Stimulated activated naive B cell treated with anti-CD40 and anti-IgM and Interleukin-4, amounts not matched to agents 10 μg/mL and 1 μg/mL and 100 μg/mL, for 72 hours (primary cell): ENCODE measurements around the gene INSYN1.
A peak's percentile ranks its signal among the peaks of the same experiment; 100 is the strongest.
"Not testable (repeated sequence)": the region's sequence is repeated elsewhere in the genome, so short reads cannot be mapped to it uniquely, and the experiment has no call there.

Experiments used
- ATAC-seq, 2 donors: fragments of 150-1000 bp; cut with Tn5 transposase; replicated peaks; 2 replicates each; pipeline ENCODE4 v1.10.0; 2021; ENCODE audit warnings: moderate library complexity in 1 of 2
- DNase-seq: peaks from one replicate; pipeline ENCODE4 v3.0.0; 2021
- H3K27ac Mint-ChIP-seq: one replicate; pipeline ENCODE4 v1.8.0; 2022; ENCODE audit warnings: mild to moderate bottlenecking, mixed read lengths
- H3K27me3 Mint-ChIP-seq, 2 donors: one replicate each; pipeline ENCODE4 v1.8.0; 2022; ENCODE audit warnings: mixed read lengths in 2 of 2
- H3K36me3 Mint-ChIP-seq, 2 donors: one replicate each; pipeline ENCODE4 v1.8.0; 2022; ENCODE audit warnings: mixed read lengths in 2 of 2, mild to moderate bottlenecking in 1 of 2
- H3K4me1 Mint-ChIP-seq, 2 donors: one replicate each; pipeline ENCODE4 v1.8.0; 2022; ENCODE audit warnings: mixed read lengths in 2 of 2, mild to moderate bottlenecking in 1 of 2
- H3K4me3 Mint-ChIP-seq, 2 donors: one replicate each; pipeline ENCODE4 v1.8.0; 2022; ENCODE audit warnings: mild to moderate bottlenecking in 2 of 2, mixed read lengths in 2 of 2, moderate library complexity in 1 of 2
- H3K9me3 Mint-ChIP-seq, 2 donors: one replicate each; pipeline ENCODE4 v1.8.0; 2022; ENCODE audit warnings: mixed read lengths in 2 of 2, mild to moderate bottlenecking in 1 of 2

The INSYN1 gene

GRCh38 chr15:73753250-73754130 lies at the start of gene INSYN1:
Gene INSYN1 (minus strand): TSS chr15:73753351. CDS start chr15:73751130, 2,221 bp downstream.
- DNase-seq: no peak
- Mint-ChIP-seq H3K4me1 (peaks cover 0 to 6% of the 10 kb centered on the region in 2 donors), H3K36me3 (no peaks in the 10 kb centered on the region), H3K27ac (no peak within 1 kb of the TSS), H3K4me3 (peak within 1 kb of the TSS in 1 of 2 donors; percentile 3), H3K9me3 (no peaks in the 10 kb centered on the region), H3K27me3 (peaks cover 61 to 74% of the 10 kb centered on the region in 2 donors)
- no peak for ATAC-seq

- H3K36me3 Mint-ChIP-seq: no peaks in the 10 kb centered on the region
Measured at GRCh38 chr15:73802431-73803041, 49.4 kb upstream of the INSYN1 start.

GRCh38 chr15:73800662-73801345 lies 47.7 kb upstream of the INSYN1 start:
- H3K9me3 Mint-ChIP-seq: no peaks in the 10 kb centered on the region
- no peak overlapping the region for H3K27ac Mint-ChIP-seq
- H3K27me3 Mint-ChIP-seq: peaks cover 6 to 11% of the 10 kb centered on the region in 2 donors
- H3K36me3 Mint-ChIP-seq: no peaks in the 10 kb centered on the region
- no peak for ATAC-seq
- H3K4me1 Mint-ChIP-seq: no peaks in the 10 kb centered on the region
- no peak overlapping the region for H3K4me3 Mint-ChIP-seq
- no peak for DNase-seq

More at GRCh38 chr15:73802431-73803041, 49.4 kb upstream of the INSYN1 start:
- no peak for ATAC-seq
- no peaks in the 10 kb centered on the region for H3K4me1 Mint-ChIP-seq
- no peak overlapping the region for H3K4me3 Mint-ChIP-seq
- DNase-seq: no peak
- no peaks in the 10 kb centered on the region for H3K9me3 Mint-ChIP-seq
- H3K27me3 Mint-ChIP-seq: peaks cover 6 to 11% of the 10 kb centered on the region in 2 donors
- no peak overlapping the region for H3K27ac Mint-ChIP-seq

- Mint-ChIP-seq H3K4me3 (no peak overlapping the region), H3K27ac (no peak overlapping the region), H3K9me3 (no peaks in the 10 kb centered on the region), H3K4me1 (no peaks in the 10 kb centered on the region), H3K36me3 (no peaks in the 10 kb centered on the region), H3K27me3 (peaks cover 0 to 11% of the 10 kb centered on the region in 2 donors)
- DNase-seq (no peak), ATAC-seq (no peak)
Measured at GRCh38 chr15:73799466-73799865, 46.3 kb upstream of the INSYN1 start.

- DNase-seq: no peak
- Mint-ChIP-seq H3K4me3 (no peak overlapping the region), H3K27ac (no peak overlapping the region), H3K4me1 (no peaks in the 10 kb centered on the region), H3K27me3 (peaks cover 0 to 18% of the 10 kb centered on the region in 2 donors), H3K9me3 (no peaks in the 10 kb centered on the region), H3K36me3 (no peaks in the 10 kb centered on the region)
- ATAC-seq: no peak
Measured at GRCh38 chr15:73797366-73798158, 44.4 kb upstream of the INSYN1 start.

DNA sequence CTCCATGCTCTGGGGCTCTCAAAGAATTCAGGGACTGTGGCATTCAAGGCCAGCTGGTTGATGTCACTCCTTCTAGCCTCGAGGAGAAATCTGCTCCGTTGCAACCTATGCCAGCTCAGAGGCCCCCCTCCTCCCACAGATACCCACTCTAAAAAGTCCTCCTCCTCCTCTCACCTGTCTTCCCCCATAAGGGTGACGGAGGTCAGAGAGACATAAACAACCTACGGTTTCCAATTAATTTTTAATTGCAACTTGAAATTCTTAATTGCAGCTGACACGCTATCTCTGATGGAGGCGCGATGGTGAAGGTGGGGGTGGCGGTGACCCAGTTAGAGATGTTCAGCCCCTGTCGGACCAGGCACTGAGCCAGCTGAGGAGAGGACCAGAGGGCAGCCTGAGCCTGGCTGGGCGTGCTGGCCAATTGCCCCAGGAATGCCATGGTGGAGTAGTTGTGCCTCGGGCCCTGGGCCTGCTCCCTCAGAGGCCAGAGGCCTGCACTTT lies 43.2 kb upstream of the INSYN1 start:
- Mint-ChIP-seq H3K4me1 (no peaks in the 10 kb centered on the region), H3K27me3 (peaks cover 0 to 11% of the 10 kb centered on the region in 2 donors), H3K27ac (no peak overlapping the region), H3K9me3 (no peaks in the 10 kb centered on the region), H3K36me3 (no peaks in the 10 kb centered on the region), H3K4me3 (no peak overlapping the region)
- DNase-seq: no peak
- no peak for ATAC-seq

GRCh38 chr15:73794443-73795133 lies 41.4 kb upstream of the INSYN1 start:
- no peaks in the 10 kb centered on the region for H3K9me3 Mint-ChIP-seq
- DNase-seq (no peak), ATAC-seq (no peak)
- H3K36me3 Mint-ChIP-seq: no peaks in the 10 kb centered on the region
- H3K4me3 Mint-ChIP-seq: no peak overlapping the region
- H3K4me1 Mint-ChIP-seq: no peaks in the 10 kb centered on the region
- H3K27ac Mint-ChIP-seq: no peak overlapping the region
- H3K27me3 Mint-ChIP-seq: peaks cover 0 to 9% of the 10 kb centered on the region in 2 donors

DNA sequence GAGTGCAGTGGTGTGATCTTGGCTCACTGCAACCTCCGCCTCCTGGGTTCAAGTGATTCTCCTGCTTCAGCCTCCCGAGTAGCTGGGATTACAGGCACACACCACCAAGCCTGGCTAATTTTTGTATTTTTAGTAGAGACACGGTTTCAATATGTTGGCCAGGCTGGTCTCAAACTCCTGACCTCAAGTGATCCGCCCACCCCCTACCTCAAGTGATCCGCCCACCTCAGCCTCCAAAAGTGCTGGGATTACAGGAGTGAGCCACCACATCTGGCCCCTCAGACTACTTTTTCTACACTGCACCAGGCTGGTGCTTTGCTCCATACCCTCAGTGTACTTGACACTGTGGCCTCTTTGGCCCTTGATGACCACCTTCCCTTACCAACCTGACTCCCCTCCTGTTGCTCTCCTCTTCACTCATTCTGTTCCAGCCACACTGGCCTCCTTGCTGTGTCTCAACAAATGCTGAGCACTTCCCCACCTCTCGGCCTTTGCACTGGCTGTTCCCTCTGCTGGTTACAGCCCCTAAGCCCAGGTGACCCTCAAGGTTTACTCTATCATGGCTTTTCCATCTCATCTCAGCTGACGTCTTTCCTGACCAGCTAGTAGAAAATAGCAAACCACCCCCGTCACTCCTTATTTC lies 39.9 kb upstream of the INSYN1 start:
- not testable (repeated sequence) for H3K4me3 Mint-ChIP-seq, H3K9me3 Mint-ChIP-seq, H3K4me1 Mint-ChIP-seq, H3K27ac Mint-ChIP-seq, H3K27me3 Mint-ChIP-seq, H3K36me3 Mint-ChIP-seq, ATAC-seq, DNase-seq

DNA sequence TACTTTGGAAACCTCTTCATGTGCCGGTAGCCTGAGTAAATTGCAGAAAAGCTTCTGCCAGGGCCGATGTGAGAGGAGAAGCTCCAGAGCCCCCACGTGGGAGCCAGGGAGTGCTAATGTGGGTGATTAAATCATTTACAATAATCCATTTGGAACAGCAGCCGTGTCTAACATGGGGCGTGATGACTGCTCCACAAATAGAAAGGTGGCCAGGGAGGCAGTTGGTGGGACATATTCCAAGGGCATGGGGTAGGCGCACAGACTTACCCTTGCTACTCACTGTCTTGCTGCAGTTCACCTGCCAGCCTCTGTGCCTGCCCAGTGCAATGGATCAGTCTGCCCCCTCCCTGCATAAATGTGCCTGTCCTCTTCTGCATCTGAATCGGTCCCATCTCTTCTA lies 39.3 kb upstream of the INSYN1 start:
- ATAC-seq: no peak
- H3K27ac Mint-ChIP-seq: no peak overlapping the region
- H3K27me3 Mint-ChIP-seq: peaks cover 0 to 9% of the 10 kb centered on the region in 2 donors
- H3K9me3 Mint-ChIP-seq: no peaks in the 10 kb centered on the region
- no peaks in the 10 kb centered on the region for H3K36me3 Mint-ChIP-seq
- no peak overlapping the region for H3K4me3 Mint-ChIP-seq
- no peaks in the 10 kb centered on the region for H3K4me1 Mint-ChIP-seq
- no peak for DNase-seq

DNA sequence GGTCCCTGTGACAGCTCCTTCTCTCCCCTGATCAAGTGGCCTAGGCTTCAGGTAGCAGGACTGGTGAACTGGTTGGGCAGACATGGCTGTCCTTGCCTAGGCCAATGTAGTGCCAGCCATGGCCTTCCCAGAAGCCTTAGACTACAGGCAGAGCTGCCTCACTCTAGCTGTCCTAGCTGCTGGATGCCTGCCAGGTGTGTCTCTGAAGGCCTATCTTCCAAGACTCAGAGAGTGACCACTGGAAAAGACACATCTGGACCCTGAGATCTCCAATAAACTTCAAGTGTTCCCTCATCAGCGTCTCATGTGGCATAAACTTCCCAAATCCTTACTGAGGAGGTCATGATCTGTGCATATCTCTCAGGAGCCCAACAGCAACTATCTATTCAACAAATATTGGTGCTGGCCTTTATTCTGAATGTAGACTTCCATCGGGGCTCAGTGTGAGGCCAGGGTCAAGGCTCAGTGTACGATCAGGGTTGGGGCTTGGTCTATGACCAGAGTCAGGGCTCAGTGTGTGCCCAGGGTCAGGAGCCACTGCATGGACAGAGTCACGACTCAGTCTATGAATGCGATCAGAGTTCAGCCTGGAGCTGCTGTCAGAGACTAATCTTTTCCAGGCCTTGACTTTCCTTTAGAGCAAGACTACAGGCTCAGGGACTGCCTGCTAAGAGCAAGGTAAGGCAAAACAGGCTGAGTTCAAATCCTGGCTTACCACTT lies 36.5 kb upstream of the INSYN1 start:
- Mint-ChIP-seq H3K9me3 (no peaks in the 10 kb centered on the region), H3K36me3 (no peaks in the 10 kb centered on the region), H3K4me1 (no peaks in the 10 kb centered on the region), H3K27ac (no peak overlapping the region), H3K27me3 (peaks cover 0 to 9% of the 10 kb centered on the region in 2 donors), H3K4me3 (no peak overlapping the region)
- DNase-seq: no peak
- ATAC-seq: no peak

DNA sequence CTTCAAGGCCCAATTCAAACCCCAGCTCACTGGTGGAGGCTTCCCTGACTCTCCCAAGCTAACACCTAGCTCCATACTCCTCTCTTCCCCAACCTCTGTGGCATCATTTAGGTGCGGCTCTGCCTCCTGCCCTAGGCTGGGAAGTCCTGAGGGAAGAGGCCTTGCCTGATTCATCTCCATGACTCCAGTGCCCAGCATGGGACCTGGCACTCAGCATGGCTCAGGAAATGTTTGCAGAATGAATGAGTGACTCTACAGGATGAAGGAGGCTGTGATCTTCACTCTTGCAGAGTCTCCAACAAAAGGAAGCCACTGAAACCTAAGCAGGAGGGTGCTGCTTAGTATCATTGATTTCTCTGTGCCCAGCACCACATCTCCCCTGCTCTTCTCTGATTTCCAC lies 34.5 kb upstream of the INSYN1 start:
- no peak overlapping the region for H3K27ac Mint-ChIP-seq
- peaks cover 0 to 3% of the 10 kb centered on the region in 2 donors for H3K27me3 Mint-ChIP-seq
- H3K4me1 Mint-ChIP-seq: no peaks in the 10 kb centered on the region
- no peaks in the 10 kb centered on the region for H3K36me3 Mint-ChIP-seq
- H3K9me3 Mint-ChIP-seq: no peaks in the 10 kb centered on the region
- H3K4me3 Mint-ChIP-seq: no peak overlapping the region
- ATAC-seq (no peak), DNase-seq (no peak)

DNA sequence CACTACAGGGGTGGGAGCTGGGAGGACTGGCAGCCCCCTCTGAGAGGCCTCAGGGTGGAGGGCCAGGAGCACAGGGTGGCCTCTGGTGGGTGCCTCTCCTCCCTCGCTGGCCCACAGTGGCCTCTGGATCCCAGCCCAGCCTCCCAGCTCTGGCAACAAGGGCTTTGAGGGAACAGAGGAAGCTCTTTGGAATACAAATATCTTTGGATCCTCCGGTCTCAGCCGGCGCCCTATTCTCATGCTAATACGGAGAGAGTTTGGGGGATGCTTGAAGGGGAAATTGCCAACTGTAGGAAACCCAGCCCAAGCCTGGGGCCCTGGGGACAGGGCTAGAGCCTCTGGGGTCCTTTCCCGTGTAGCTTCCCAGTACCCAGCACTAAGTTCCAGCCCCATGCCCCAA lies 33.4 kb upstream of the INSYN1 start:
- Mint-ChIP-seq H3K4me3 (no peak overlapping the region), H3K4me1 (no peaks in the 10 kb centered on the region), H3K36me3 (no peaks in the 10 kb centered on the region), H3K27me3 (no peaks in the 10 kb centered on the region), H3K27ac (no peak overlapping the region), H3K9me3 (no peaks in the 10 kb centered on the region)
- DNase-seq (no peak), ATAC-seq (no peak)
